ENCODE data around the gene TMEM242. TPM values are rescaled to one million over a fixed set of nuclear protein-coding genes. Genes with fewer than 3 reads are reported as not detected.
A peak's percentile ranks its signal among the peaks of the same experiment; 100 is the strongest.

TMEM242 gene
- total and polyA plus RNA-seq, 10 donors, result 3.7 to 16.0 (median 7.2) TPM

DNA sequence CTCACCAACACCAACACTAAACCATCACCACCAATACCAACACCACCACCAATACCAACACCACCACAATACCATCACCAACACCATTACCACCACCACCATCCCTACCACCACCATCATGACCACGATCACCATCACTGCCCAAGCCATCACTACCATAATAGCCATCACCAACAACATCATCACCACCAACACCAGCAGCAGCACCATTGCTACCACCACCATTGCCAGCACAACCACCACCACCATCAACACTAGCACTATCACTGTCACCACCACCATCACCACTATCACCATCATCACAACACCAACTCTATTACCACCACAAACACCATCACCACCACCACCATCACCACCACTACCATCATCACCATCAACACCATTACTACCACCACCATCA, 53.0 kb downstream of the TMEM242 start:
- Histone ChIP-seq H3K36me3 (no peaks in the 10 kb centered on the region), H3K27me3 (replicated peaks in 1 of 7) (no peaks in the 10 kb centered on the region), H3K9me3 (no peaks in the 10 kb centered on the region), H3K4me1 (peaks cover 5 to 46% (median 29%) of the 10 kb centered on the region in 6 donors), H3K4me3 (no peak overlapping the region), H3K27ac (peak overlapping the region in 1 of 8 donors; percentile 69)
- WGBS, 5 donors, result 48 to 96% (median 90%) methylated on average over 1 of the region's 1 CpG
- peak; percentile 35 for DNase-seq
- intact Hi-C loops (cut with DNase I; ENCODE audit: low total_unique reads), result loop anchor here (10.0 kb wide), 1 partner anchor 236 kb away; no protein-coding TSS in a partner anchor
- TF ChIP-seq, protein P1, sequence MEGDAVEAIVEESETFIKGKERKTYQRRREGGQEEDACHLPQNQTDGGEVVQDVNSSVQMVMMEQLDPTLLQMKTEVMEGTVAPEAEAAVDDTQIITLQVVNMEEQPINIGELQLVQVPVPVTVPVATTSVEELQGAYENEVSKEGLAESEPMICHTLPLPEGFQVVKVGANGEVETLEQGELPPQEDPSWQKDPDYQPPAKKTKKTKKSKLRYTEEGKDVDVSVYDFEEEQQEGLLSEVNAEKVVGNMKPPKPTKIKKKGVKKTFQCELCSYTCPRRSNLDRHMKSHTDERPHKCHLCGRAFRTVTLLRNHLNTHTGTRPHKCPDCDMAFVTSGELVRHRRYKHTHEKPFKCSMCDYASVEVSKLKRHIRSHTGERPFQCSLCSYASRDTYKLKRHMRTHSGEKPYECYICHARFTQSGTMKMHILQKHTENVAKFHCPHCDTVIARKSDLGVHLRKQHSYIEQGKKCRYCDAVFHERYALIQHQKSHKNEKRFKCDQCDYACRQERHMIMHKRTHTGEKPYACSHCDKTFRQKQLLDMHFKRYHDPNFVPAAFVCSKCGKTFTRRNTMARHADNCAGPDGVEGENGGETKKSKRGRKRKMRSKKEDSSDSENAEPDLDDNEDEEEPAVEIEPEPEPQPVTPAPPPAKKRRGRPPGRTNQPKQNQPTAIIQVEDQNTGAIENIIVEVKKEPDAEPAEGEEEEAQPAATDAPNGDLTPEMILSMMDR (IDR thresholded peaks at IDR 0.05 in 8 of 11, conservative IDR thresholded peaks at IDR 0.05 in 3 of 11), result no peak

GRCh38 chr6:157269261-157269794, 54.0 kb downstream of the TMEM242 start:
- Histone ChIP-seq H3K27ac (peak overlapping the region in 7 of 8 donors; percentile 24 to 74 (median 69)), H3K9me3 (no peaks in the 10 kb centered on the region), H3K4me3 (no peak overlapping the region), H3K4me1 (peaks cover 5 to 40% (median 25%) of the 10 kb centered on the region in 6 donors), H3K36me3 (no peaks in the 10 kb centered on the region), H3K27me3 (replicated peaks in 1 of 7) (no peaks in the 10 kb centered on the region)
- DNase-seq, result peak; percentile 78
- WGBS, 5 donors, result 49 to 82% (median 65%) methylated on average over 16 of the region's 16 CpGs
- peak; percentile 42 to 60 (median 55) for TF ChIP-seq POLR2AphosphoS5 (IDR thresholded peaks at IDR 0.05)
- no peak for TF ChIP-seq POLR2A (IDR thresholded peaks at IDR 0.05)
- intact Hi-C loops (cut with DNase I; ENCODE audit: low total_unique reads), result no loop called here

GRCh38 chr6:157268835-157269234, 54.5 kb downstream of the TMEM242 start:
- peak overlapping the region in 7 of 8 donors; percentile 24 to 74 (median 69) for H3K27ac ChIP-seq
- no peak overlapping the region for H3K4me3 ChIP-seq
- H3K4me1 ChIP-seq, result peaks cover 5 to 35% (median 21%) of the 10 kb centered on the region in 6 donors
- H3K36me3 ChIP-seq, result no peaks in the 10 kb centered on the region
- WGBS, 5 donors, result 54 to 80% (median 71%) methylated on average over 6 of the region's 6 CpGs
- no peak for TF ChIP-seq POLR2A (IDR thresholded peaks at IDR 0.05)
- TF ChIP-seq, protein P1 (IDR thresholded peaks at IDR 0.05 in 8 of 11, conservative IDR thresholded peaks at IDR 0.05 in 3 of 11), result no peak
- no peak for TF ChIP-seq POLR2AphosphoS5 (IDR thresholded peaks at IDR 0.05)
- no peaks in the 10 kb centered on the region for H3K27me3 ChIP-seq (replicated peaks in 1 of 7)
- DNase-seq, result peak; percentile 47
- no peaks in the 10 kb centered on the region for H3K9me3 ChIP-seq
- intact Hi-C loops (cut with DNase I; ENCODE audit: low total_unique reads), result no loop called here

- no peak overlapping the region for H3K4me3 ChIP-seq
- peaks cover 2 to 31% (median 17%) of the 10 kb centered on the region in 6 donors for H3K4me1 ChIP-seq
- no peaks in the 10 kb centered on the region for H3K36me3 ChIP-seq
- H3K9me3 ChIP-seq, result no peaks in the 10 kb centered on the region
- H3K27ac ChIP-seq, result peak overlapping the region in 7 of 8 donors; percentile 24 to 74 (median 69)
- DNase-seq, result peak; percentile 62
- intact Hi-C loops (cut with DNase I; ENCODE audit: low total_unique reads), result no loop called here
- 90 to 100% (median 95%) methylated on average over 1 to 6 of the region's 6 CpGs for WGBS, 5 donors
- H3K27me3 ChIP-seq (replicated peaks in 1 of 7), result no peaks in the 10 kb centered on the region
- no peak for TF ChIP-seq POLR2AphosphoS5 (IDR thresholded peaks at IDR 0.05)
- no peak for TF ChIP-seq POLR2A (IDR thresholded peaks at IDR 0.05)
- TF ChIP-seq, protein P1 (IDR thresholded peaks at IDR 0.05 in 8 of 11, conservative IDR thresholded peaks at IDR 0.05 in 3 of 11), result no peak
Measured at GRCh38 chr6:157268396-157268795, 54.9 kb downstream of the TMEM242 start.

Measured in spleen (tissue), 11 donors.